DMS153 treated with DMSO at 0.1 percent for 48 hours (cell line): Measurements from ENCODE around the gene ARHGAP10.

Experiments used
- DNase-seq: peaks from one replicate; lab custom pipeline; 2025; ENCODE audit not compliant: unreplicated experiment; lab: John Stamatoyannopoulos, UW

Gene ARHGAP10

DNA sequence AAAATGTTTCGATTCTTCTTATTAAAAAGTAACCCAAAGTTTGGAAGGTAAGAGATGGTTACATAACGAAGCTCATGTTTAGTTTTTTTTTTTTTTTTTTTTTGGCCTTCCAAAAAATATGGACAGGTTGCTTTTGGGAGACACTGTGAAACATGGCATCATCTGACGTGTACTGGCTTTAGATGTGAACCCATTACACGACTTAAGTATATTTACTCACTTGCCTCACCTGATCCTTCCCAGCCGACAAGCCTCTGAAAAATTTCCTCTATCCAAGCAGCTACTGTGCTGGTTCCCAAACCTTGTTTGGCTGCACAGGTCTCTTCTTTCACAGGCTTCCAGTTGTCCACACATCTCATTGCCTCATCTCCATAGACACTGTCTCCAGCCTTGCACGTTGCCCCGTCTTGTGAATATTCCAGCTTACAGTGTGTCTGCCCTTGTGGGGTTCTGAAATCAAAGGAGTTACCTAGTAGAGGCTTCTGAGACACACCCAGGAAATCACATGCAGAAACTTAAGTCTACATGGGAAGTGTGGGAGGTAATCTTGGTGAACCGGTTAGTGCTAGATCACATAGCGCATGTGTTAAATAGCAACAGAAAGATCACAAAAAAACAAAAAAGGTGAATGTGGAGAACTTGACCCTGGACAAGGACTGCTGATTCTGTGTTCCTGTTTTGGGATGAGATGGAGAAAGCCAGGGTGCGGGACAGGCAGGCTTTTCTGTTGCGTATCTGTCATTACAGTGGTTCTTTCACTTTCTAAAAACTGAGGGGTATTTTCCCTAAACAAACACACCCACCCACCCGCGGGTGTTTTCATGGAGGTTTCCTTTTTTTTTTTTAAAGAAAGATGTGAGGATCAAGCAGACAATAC is 328.6 kb downstream of the ARHGAP10 start:
- DNase-seq, result no peak

DNA sequence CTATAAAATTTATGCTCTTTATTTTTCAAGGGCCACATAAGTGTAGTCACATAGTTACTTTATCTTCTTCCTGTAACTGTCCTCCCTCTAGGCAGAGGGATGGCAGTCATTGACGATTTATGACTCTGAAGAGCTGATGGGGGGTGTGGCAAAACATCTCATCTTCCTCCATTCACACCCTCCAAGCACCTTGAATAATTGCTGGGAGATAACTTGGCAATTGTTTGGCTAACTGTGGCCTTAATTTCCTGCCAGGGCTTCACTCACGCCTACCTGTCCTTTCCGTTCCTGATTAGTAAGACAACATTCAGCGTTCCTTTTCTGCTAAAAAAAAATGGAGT is 329.2 kb downstream of the ARHGAP10 start:
- DNase-seq, result no peak

DNA sequence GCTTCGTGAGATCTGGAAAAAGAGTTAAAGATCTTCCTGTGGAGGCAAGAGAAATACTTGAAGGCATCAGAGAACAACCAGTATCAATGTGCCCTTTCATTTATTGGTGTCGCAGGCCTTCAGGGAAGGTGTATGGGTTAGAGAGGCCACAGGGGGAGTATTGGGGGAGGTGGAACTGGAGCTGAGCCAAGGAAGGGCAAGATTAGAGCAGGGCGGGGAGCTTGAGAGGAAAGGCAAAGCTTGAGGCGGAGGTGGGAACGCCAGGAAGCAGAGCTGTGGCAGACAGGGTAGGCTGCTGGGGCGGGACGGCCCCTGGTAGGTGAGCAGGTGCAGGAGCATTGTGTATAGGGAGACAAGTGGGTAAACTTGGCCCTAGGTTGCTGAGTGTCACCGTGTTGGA is 329.9 kb downstream of the ARHGAP10 start:
- no peak for DNase-seq

- DNase-seq, result no peak
Observed at GRCh38 chr4:148062301-148062950, 330.5 kb downstream of the ARHGAP10 start.

DNA sequence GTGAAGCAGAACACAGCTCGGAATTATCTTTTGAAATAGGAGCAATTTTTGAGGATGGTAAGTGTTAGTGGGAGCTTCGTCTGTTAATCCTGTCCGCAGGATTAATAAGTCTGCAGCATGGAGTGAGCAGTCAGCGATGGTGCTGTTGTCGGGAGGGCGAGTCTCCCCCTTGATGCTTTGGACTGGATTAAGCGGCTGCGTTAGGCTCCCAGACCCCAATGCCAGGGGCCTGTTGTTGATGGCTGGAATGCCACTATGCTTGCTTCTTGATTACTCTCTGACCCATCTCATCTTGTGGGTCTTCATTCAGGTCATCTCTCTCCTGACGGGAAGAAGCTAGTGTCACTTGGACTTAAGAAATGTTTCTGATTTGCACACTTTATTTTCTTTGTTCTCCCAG is 332.6 kb downstream of the ARHGAP10 start:
- DNase-seq, result no peak

DNA sequence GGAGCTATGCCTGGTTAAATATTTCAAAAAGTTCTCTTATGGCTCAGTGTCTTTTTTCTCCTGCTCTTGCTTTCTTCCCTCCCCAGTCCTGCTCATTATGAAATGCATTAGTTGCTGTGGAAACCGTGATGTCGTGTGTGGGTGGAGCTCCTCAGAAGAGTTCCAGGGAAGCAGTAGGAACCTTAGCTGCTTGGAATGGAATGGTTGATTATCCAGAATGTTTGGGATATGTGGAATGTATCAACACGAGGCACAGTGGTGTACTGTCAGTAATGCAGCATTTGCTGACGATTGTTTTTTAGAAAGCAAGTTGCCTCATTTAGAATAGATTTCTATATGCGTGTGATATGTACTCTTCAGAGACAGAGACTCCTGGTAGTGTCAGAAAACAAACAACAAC is 333.2 kb downstream of the ARHGAP10 start:
- DNase-seq, result no peak

GRCh38 chr4:148067301-148067916 is 335.5 kb downstream of the ARHGAP10 start:
- no peak for DNase-seq

- DNase-seq, result no peak
Observed at GRCh38 chr4:148068065-148068911, 336.4 kb downstream of the ARHGAP10 start.

GRCh38 chr4:148069086-148069894 is 337.4 kb downstream of the ARHGAP10 start:
- no peak for DNase-seq

- DNase-seq, result no peak
Observed at GRCh38 chr4:148069895-148070178, 337.9 kb downstream of the ARHGAP10 start.

DNA sequence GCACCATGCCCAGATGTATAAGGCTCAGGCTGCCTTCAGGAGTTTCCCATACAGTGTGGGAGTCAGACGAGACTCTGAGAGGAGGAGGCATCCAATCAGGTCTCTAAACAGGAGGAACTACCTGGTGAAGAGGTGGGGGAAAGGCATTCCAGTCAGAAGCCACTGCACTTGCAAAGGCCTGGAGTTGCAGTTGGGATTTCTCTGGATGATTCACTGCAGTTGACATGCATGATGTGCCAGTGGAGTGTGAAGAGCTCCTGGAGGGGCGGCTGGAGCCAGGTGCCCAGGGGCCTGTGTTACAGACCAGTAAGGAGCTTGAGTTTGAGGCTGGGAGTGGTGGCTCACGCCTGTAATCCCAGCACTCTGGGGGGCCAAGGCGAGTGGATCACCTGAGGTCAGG is 339.1 kb downstream of the ARHGAP10 start:
- DNase-seq, result no peak

DNA sequence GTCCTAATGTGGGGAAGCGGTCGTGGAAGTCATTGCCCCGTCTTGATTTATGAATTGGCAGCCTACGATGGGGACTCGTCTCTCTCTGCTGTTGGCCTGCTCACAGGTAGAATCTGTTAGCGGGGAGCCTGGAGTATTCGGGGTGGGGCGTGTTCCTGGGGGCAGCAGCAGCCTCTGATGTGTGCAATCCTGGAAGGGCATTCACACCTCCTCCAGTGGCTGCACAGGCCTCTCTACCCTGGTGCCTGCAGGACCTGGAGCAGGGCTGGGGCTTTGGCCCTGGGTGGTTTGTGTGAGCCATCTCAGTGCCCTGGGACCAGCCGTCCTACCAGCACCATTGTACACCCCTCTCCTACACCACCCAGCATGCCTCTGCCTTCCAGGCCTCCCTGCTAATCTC is 340.9 kb downstream of the ARHGAP10 start:
- DNase-seq, result no peak

GRCh38 chr4:148073349-148073748 is 341.5 kb downstream of the ARHGAP10 start:
- DNase-seq, result no peak

DNA sequence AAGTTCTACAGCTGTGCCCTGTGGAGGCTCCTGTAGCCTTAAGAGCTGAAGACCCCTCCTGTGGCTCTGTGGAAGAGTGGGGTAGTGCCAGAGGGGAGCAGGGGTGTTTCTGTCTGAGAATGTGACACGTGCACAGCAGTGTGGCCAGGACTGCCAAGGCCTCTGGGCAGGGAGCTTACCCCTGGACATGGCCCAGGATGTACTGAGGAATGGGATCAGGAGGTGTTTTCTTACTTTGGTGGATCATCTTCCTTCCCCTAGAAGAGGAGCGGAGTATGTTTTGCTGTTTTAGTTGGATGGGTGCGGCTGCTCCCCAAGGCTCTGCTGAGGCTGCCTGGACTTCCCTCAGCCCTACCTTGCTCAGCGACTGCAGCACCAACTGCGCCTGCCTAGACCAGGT is 342.6 kb downstream of the ARHGAP10 start:
- no peak for DNase-seq

GRCh38 chr4:148075438-148075837 is 343.6 kb downstream of the ARHGAP10 start:
- no peak for DNase-seq

- DNase-seq, result no peak
Observed at GRCh38 chr4:148076964-148077363, 345.1 kb downstream of the ARHGAP10 start.

GRCh38 chr4:148077581-148077980 is 345.7 kb downstream of the ARHGAP10 start:
- DNase-seq, result no peak

- DNase-seq, result no peak
Observed at GRCh38 chr4:148078061-148078460, 346.2 kb downstream of the ARHGAP10 start.

DNA sequence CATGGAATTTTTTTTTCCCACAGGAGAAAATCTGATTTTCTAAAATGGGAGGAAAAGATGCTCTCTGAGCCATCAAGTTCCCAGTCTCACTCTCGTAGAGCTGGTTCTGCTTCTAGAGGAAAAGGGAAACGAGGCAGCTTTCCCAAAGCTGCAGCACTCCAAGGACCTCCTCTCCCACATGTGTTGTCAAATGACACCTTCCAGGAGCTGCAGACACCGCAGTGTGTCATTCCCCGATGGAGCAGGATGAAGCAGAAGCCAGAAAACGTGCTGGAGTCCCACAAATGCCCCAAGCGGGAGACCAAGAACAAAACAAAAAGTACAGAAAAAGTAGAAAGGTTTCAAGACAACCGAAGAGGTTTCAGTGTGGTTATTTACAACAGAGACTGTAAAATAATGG is 348.1 kb downstream of the ARHGAP10 start:
- no peak for DNase-seq

DNA sequence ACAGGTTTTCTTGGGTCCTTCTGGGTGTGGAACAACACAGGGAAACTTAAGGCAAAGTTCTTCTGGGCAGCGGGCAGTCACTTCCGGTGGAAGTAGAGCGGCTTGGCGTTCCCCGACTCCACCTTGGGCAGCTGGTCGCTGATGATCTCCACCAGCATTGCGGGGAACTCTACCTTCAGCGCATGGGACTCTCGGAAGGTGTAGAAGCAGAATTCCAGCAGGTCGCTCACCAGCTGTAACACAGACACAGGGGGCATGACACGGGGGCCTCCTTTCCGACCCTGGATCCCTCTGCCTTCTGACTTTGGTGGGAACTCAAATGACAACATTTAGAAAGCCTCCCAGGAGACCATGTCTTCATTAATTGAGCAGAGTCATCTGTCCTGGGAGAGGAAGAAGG is 349.4 kb downstream of the ARHGAP10 start:
- no peak for DNase-seq

DNA sequence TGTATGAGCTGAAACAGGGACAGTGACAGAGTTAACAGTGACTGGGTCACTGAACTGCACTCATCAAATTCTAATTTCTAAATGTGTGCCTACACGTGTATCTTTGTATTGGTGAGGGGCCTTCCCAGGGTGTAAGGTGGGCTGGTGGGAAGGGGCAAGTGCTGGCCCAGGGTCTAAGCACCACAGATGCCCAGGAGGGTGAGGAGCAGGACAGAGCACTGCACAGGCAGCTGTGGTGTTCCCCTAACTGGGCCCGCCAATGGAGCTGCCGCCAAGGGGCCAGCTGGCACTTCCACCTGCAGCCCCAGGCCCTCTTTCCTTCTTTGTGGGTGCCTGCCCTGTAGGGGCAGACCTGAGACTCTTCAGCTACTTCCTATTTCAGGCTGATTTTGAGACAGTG is 349.9 kb downstream of the ARHGAP10 start:
- DNase-seq, result no peak
